Stimulated activated CD8-positive, alpha-beta memory T cell treated with anti-CD3 and anti-CD28 coated beads, Interleukin-7, amount 100 ng/mL, for 1 hour (primary cell): ENCODE measurements around the gene TMCC3.

Experiments used
- DNase-seq, 2 donors: peaks; one replicate each; pipeline ENCODE4 v3.0.0-alpha.2; 2020; ENCODE audit warnings: low read depth in 2 of 2

Gene TMCC3

DNA sequence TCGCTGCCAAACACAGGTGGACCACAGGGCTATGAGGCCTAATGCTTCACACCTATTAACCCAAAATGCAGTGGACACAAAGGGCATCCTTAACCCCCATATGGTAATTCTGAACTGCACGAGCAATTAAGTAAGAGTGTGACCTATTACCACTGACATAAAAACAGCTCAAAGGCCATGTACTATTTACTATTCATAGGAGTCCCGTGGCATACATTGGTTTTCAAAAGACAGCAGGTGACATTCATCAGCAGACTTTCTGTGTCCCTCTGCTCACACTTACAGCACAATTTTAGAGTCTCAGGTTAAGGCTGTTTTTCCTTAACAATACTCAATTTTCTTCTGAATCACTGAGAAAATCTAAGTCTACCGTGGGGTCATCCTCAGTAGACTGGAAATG is 23.1 kb upstream of the TMCC3 start:
- DNase-seq, result no peak

- no peak for DNase-seq
Measured at GRCh38 chr12:94671917-94672316, 21.6 kb upstream of the TMCC3 start.

GRCh38 chr12:94670898-94671297 is 20.5 kb upstream of the TMCC3 start:
- no peak for DNase-seq

- DNase-seq, result no peak
Measured at GRCh38 chr12:94670075-94670474, 19.7 kb upstream of the TMCC3 start.

GRCh38 chr12:94667031-94667540 is 16.7 kb upstream of the TMCC3 start:
- no peak for DNase-seq

DNA sequence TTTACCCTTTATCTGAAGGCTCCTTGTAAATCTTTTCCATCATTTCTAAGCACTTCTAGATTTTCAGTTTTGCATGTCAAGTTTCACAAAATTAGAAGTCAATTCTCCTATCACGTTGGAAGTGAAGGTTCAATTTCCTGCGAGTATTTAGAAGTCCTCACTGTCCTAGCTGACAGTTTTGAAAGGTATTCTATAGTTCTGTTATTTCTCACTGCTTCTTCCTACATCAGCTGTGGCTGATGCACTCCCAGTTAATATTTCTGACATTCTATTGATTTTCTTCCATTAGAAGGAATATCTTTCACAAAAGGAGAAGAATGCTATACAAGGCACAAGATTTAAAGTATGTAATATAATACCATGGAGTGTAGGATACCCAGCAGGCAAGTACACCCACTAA is 15.8 kb upstream of the TMCC3 start:
- DNase-seq, result no peak

DNA sequence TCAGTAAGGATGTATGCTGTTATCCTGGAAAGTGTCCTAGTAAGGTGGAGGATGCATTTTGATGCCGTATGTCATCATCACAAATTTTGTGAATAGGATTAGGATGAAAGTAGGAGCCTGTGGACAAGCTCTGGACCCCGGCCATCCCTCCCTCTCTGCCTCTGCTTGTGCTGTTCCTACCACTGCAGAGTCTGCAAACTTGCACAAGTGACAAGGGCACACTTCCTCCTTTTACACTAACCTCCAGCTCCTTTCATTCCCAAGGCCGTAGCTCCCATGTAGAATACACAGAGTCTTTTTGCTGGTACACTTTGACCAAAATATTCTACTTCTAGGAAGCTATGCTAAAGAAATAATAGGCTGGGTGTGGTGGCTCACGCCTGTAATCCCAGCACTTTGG is 13.3 kb upstream of the TMCC3 start:
- no peak for DNase-seq

GRCh38 chr12:94663071-94663470 is 12.7 kb upstream of the TMCC3 start:
- no peak for DNase-seq

DNA sequence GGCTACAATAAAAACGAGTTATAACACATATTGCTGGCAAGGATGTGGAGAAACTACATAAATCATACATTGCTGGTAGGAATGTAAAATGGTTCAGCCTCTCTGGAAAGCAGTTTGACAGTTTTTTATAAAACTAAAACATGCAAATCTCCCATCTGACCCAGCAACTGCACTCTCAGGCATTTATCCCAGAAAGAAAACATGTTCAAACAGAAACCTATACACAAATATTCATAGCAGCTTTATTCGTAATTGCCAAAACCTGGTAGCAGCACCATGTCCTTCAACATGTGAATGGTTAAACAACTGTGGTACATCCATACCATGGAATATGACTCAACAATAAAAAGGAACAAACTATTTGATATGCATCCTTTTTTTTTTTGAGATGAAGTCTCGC is 10.1 kb upstream of the TMCC3 start:
- no peak for DNase-seq

DNA sequence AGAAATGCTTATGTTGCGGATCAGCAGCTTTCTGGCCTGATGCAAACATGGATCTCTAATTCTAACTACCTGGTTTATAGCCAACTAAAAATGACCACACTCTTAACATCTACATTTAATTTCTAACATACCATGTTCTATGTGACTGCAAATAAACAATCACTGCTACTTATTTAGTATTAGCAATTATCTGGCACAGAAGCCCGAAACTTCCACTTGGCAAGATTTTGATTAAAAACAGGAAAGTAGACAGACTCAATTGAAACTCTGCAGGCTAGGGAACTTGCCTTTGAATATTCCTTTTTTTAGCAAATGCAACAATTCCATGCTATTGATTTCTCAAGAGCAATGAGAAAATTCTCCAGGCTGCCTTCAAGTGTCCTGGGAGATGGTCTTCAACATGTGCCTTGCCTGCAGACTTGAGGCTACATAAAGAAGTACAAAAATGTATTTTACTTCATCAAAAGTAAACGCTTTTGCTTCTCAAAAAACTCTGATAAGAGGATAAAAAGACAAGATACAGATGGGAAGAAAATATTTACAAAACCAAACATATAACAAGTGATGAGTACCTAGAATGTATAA is 9.1 kb upstream of the TMCC3 start:
- no peak for DNase-seq

- no peak for DNase-seq
Measured at GRCh38 chr12:94658931-94659330, 8.6 kb upstream of the TMCC3 start.

GRCh38 chr12:94656556-94656955 is 6.2 kb upstream of the TMCC3 start:
- DNase-seq, result no peak

DNA sequence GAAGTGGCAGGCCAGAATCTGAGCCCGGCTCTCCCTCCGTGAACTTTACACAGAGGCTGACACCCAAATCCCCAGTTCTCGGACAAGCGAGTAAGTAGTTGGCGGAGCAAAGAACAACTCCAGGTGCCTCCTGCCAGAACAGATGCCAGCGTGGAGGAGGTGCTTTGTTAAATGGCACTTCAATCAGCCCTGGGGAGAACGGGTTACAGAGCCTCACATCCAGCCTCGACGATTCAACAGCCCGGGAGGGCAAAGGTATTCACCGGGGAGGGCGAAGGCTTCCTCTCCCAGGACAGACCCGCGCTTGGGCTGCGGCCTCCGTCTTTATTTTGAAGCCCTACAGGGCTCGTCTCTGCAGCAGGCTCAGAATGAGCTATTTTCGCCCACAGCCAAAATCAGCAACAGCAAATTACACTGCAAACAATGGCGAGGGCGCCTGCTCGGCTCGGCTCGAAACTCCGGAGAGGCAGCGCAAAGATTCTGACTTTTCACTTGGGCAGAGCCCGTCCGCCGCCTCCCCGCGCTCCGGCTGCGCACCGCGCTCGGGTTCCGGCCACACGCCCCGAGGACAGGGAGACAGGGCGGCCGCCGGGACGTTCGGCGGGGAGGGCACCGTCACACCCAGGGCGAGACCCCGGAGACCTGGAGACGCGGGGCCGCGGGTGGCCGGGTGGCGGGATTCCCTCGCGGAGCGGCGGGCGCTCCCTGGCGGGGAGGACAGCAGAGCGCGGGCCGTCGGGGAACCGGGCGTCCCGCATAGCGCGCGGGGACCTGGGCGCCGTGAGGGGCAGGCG is 811 bp downstream of the TMCC3 start:
- DNase-seq, result peak in 1 of 2 donors; percentile 15

DNA sequence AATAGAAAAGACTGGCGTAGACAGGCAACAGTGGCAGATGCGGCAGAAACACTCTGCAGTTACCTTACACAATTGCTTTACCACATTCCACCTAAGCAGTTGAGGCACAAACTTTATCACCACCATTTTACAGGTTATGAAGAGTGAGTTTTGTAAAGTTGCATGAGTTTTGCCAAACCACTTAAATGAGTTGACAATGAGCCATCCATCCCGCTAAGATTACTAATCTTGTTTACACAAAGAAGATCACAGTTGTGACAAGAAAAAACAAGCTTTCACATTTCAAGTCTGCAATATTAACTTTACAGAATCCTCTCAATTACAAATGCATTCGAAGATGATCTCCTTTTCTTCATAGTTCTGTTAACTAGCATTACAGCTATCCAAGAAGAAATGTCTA is 1.8 kb downstream of the TMCC3 start:
- no peak for DNase-seq

- DNase-seq, result no peak
Measured at GRCh38 chr12:94644141-94644979, 6.0 kb downstream of the TMCC3 start.

DNA sequence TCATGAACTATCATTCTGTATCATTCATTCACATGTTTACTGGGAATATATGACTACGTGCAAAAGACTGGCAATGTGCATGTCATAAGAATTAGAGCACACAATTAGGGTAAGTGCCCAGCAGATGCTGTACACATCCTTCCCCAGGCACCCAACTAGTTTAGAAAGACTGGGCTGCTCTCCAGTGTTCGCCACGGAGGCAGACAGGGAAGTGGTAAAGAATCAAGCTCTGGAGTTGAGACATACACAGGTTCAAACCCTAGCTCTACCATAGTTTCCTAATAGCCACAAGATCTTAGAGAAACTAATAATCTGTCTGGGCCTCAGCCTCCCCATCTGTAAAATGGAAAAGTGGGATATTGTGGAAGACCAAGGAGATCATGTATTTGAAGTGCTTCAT is 6.8 kb downstream of the TMCC3 start:
- no peak for DNase-seq

DNA sequence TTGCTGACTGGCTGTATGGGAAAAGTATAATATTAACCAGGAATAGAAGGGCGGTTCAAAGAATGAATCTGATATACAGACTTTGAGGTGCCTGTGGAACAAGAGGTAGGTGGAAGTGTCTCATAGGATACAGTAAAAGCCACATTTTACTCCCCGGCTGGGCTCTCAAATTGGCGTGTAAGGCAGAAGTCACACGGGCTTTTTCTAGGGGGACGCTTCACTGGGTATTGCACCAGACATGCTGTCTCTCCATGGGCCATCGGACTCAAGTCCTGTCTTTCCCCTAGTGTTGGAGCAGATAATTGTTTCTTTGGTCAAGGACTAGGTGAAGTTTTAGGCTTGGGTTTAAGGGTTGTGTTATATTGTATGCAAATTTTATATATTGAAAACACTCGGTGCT is 9.1 kb downstream of the TMCC3 start:
- DNase-seq, result no peak

DNA sequence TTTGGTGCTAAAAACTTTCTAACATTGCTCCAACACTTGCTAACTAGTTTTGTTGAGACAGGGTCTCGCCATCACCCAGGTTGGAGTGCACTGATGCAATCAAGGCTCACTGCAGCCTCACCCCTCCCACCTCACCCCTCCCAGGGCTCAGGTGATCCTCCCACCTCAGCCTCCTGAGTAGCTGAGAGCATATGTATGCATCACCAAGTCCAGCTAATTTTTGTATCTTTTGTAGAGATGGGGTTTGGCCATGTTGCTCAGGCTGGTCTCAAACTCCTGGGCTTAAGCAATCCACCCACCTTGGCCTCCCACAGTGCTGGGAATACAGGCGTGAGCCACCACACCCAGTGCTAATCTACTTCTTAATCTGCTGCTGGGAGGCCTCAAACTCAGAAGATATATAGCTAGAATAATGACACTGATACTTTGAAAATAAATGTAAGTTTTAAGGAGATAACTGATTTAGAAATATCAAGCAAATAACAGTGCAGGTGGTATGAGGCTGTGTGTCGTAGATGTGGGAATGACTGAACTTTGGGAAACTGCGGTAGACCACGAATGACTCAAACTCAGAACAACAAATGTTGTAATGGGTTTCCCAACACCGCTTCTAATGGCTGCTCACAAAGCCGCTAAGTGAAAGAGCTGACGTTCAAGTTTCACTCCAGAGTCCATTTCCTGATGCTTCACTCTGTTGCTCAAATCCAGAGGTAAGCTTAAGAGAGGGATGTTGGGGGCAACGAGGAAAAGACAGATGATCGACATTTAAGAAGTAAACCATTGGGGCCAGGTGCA is 10.0 kb downstream of the TMCC3 start:
- DNase-seq, result no peak

- DNase-seq, result no peak
Measured at GRCh38 chr12:94638521-94638920, 11.8 kb downstream of the TMCC3 start.

DNA sequence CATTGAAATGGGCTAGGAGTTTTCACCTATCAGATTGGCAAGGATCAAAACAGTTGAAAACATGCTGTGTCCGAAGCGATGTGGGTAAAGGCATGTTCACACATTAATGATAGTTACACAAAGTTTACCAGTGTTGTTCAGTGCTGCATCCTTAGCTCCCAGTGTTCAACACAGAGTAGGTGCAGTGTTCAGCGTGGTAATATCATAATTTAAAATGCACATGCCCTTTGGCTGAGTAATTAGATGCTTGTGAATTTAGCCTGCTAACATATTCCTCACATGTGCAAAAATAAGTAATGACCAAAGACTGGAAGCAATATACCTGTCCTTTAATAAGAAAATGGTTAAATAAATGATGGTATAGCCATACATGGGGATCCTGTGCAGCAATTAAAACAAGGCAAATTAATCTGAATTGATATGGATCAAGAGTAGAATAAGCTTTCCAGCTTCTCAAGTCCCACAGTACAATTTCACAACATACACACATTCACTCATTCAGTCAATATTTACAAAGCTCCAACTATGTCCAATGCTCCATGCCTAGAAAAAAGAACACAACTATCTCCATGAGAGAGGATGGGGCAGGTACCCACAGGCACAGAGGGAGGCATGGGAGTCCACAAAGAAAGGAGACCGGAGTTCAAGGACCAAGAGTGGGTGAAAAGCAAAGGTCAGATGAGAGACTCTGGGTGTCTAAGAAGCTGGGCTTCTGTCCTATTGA is 12.8 kb downstream of the TMCC3 start:
- DNase-seq, result no peak

DNA sequence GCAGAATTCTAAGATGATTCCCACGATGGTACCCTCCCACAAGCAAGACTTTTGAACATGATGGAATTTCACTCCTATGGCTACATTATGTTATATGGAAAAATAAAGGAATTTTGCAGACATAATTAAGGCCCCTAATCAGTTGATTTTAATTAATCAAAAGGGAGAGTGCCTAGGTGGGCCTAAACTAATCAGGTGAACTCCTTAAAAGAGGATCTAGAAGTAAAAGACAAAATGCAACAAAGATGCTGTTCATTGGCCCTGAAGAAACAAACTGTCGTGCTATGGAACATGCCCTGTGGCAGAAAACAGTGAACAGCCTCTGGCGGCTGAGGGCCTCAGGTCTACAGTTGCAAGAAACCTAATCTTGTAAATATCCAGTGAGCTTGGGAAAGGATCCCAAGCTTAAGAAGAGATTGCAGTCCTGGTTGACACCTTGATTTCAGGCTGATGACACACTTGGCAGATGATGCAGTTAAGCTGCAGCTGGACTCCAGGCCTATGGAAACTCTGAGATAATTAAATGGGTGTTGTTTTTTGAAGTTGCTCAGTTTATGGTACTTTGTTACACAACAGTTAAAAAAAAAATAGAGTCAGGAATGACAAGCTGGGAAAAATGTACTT is 13.8 kb downstream of the TMCC3 start:
- no peak for DNase-seq
